Tibial nerve (tissue), 4 donors: ENCODE measurements around the gene NKX2-3. TPM values are rescaled to one million over a fixed set of nuclear protein-coding genes. Genes with fewer than 3 reads are reported as not detected.

Experiments
- DNase-seq, 2 donors: peaks; one replicate each; pipeline ENCODE4 v3.0.0-alpha.2; 2019; ENCODE audit warnings: low spot score in 2 of 2
- H3K27ac ChIP-seq, 4 donors: fragments of 200-600 bp; sonication (generic) in 3 of 4; one replicate each; pipeline ENCODE4 v1.5.1; 2017 to 2019; ENCODE audit warnings: mild to moderate bottlenecking in 1 of 4
- H3K27me3 ChIP-seq, 2 donors: fragments of 200-600 bp; sonication (generic) in 1 of 2; one replicate each; pipeline versions ENCODE4 v1.5.1 to v1.6.0; 2017 to 2019
- H3K36me3 ChIP-seq, 3 donors: fragments of 200-600 bp; sonication (generic); one replicate each; pipeline ENCODE4 v1.5.1; 2018 to 2019
- H3K4me1 ChIP-seq, 4 donors: fragments of 200-600 bp; sonication (generic) in 3 of 4; one replicate each; pipeline ENCODE4 v1.5.1; 2017 to 2019
- H3K4me3 ChIP-seq, 4 donors: fragments of 200-600 bp; sonication (generic) in 3 of 4; one replicate each; pipeline ENCODE4 v1.5.1; 2017 to 2019; ENCODE audit warnings: mild to moderate bottlenecking in 1 of 4, moderate library complexity in 1 of 4
- H3K9me3 ChIP-seq, 4 donors: fragments of 200-600 bp; sonication (generic) in 3 of 4; one replicate each; pipeline ENCODE4 v1.5.1; 2017 to 2019
- CTCF ChIP-seq, 5 experiments: fragments of 200-600 bp in 3 of 5; fragments of 450-650 bp in 2 of 5; sonication (generic) in 3 of 5; IDR thresholded peaks; one replicate each; pipeline ENCODE4 v1.5.1; 2016 to 2019; ENCODE audit warnings: antibody characterized with exemption in 5 of 5, mild to moderate bottlenecking in 3 of 5, moderate library complexity in 2 of 5
- EP300 ChIP-seq, 2 donors: sonication (generic); formaldehyde crosslinking; IDR thresholded peaks; one replicate each; pipeline ENCODE4 v1.6.1; 2017; ENCODE audit warnings: antibody characterized with exemption in 2 of 2, mild to moderate bottlenecking in 1 of 2
- POLR2A ChIP-seq, 2 donors: fragments of 450-650 bp; IDR thresholded peaks; one replicate each; pipeline ENCODE4 v1.6.1; 2017; ENCODE audit warnings: antibody characterized with exemption in 2 of 2, mild to moderate bottlenecking in 2 of 2, moderate library complexity in 2 of 2
- WGBS, 2 donors: methylation state at CpG; one replicate each; pipeline ENCODE4 v1.1.5; 2018; 5-methylcytosine and 5-hydroxymethylcytosine counted together
- total RNA-seq, 4 donors: library from RNA; depleted of rRNA; stranded (reverse); fragments of >200 nt; gene quantifications; one replicate each; pipeline ENCODE4 v1.1.0, GENCODE V29; 2016

Gene NKX2-3
- total RNA-seq, 4 donors from 2014 or later = not detected

GRCh38 chr10:99531026-99531695 is 1.6 kb upstream of the NKX2-3 start:
- Histone ChIP-seq H3K36me3 (no peaks in the 10 kb centered on the region), H3K4me1 (peaks cover 0 to 69% (median 6%) of the 10 kb centered on the region in 4 donors), H3K27ac (peak overlapping the region in 1 of 4 donors; percentile 54), H3K4me3 (peak overlapping the region in 1 of 4 donors; percentile 24), H3K9me3 (no peaks in the 10 kb centered on the region), H3K27me3 (peaks cover 5 to 97% of the 10 kb centered on the region in 2 donors)
- 4 to 5% methylated on average over 34 to 39 of the region's 40 CpGs for WGBS, 2 donors
- TF ChIP-seq EP300 (IDR thresholded peaks at IDR 0.05) = no peak
- TF ChIP-seq POLR2A (IDR thresholded peaks at IDR 0.05) = no peak
- no peak for TF ChIP-seq CTCF (IDR thresholded peaks at IDR 0.05)
- DNase-seq = no peak

GRCh38 chr10:99531696-99532593 is 797 bp upstream of the NKX2-3 start:
- peaks cover 6 to 97% of the 10 kb centered on the region in 2 donors for H3K27me3 ChIP-seq
- no peak for TF ChIP-seq POLR2A (IDR thresholded peaks at IDR 0.05)
- no peak for TF ChIP-seq CTCF (IDR thresholded peaks at IDR 0.05)
- TF ChIP-seq EP300 (IDR thresholded peaks at IDR 0.05) = no peak
- H3K4me1 ChIP-seq = peaks cover 0 to 77% (median 14%) of the 10 kb centered on the region in 4 donors
- H3K36me3 ChIP-seq = no peaks in the 10 kb centered on the region
- WGBS, 2 donors = 35 to 37% methylated on average over 23 to 25 of the region's 25 CpGs
- H3K9me3 ChIP-seq = no peaks in the 10 kb centered on the region
- DNase-seq = no peak
- H3K27ac ChIP-seq = peak overlapping the region in 1 of 4 donors; percentile 54
- H3K4me3 ChIP-seq = no peak overlapping the region

- H3K4me1 ChIP-seq = peaks cover 0 to 71% (median 18%) of the 10 kb centered on the region in 4 donors
- peak overlapping the region in 1 of 4 donors; percentile 33 for H3K4me3 ChIP-seq
- H3K27me3 ChIP-seq = peaks cover 6 to 97% of the 10 kb centered on the region in 2 donors
- DNase-seq = no peak
- no peaks in the 10 kb centered on the region for H3K36me3 ChIP-seq
- H3K9me3 ChIP-seq = no peaks in the 10 kb centered on the region
- WGBS, 2 donors = 5 to 8% methylated on average over 36 to 38 of the region's 38 CpGs
- TF ChIP-seq CTCF (IDR thresholded peaks at IDR 0.05) (no peak), POLR2A (IDR thresholded peaks at IDR 0.05) (no peak), EP300 (IDR thresholded peaks at IDR 0.05) (no peak)
- peak overlapping the region in 1 of 4 donors; percentile 46 for H3K27ac ChIP-seq
These were observed 1.0 kb downstream of the NKX2-3 start for GRCh38 chr10:99533496-99534449.

GRCh38 chr10:99534450-99534938 is 1.8 kb downstream of the NKX2-3 start:
- TF ChIP-seq POLR2A (IDR thresholded peaks at IDR 0.05) (no peak), CTCF (IDR thresholded peaks at IDR 0.05) (no peak), EP300 (IDR thresholded peaks at IDR 0.05) (no peak)
- Histone ChIP-seq H3K36me3 (no peaks in the 10 kb centered on the region), H3K27ac (peak overlapping the region in 1 of 4 donors; percentile 34), H3K27me3 (peaks cover 6 to 97% of the 10 kb centered on the region in 2 donors), H3K4me3 (peak overlapping the region in 2 of 4 donors; percentile 33 to 37), H3K4me1 (peaks cover 0 to 71% (median 18%) of the 10 kb centered on the region in 4 donors), H3K9me3 (no peaks in the 10 kb centered on the region)
- no peak for DNase-seq
- 12% methylated on average over 25 to 26 of the region's 26 CpGs for WGBS, 2 donors
